NOMO-1 treated with DMSO at 0.1 percent for 48 hours (cell line): ENCODE measurements around the gene SCEL.
"Not testable (repeated sequence)": the region's sequence is repeated elsewhere in the genome, so short reads cannot be mapped to it uniquely, and the experiment has no call there.

Experiments
- DNase-seq: peaks from one replicate; lab custom pipeline; 2025; ENCODE audit not compliant: unreplicated experiment; lab: John Stamatoyannopoulos, UW

The SCEL gene, protein sequence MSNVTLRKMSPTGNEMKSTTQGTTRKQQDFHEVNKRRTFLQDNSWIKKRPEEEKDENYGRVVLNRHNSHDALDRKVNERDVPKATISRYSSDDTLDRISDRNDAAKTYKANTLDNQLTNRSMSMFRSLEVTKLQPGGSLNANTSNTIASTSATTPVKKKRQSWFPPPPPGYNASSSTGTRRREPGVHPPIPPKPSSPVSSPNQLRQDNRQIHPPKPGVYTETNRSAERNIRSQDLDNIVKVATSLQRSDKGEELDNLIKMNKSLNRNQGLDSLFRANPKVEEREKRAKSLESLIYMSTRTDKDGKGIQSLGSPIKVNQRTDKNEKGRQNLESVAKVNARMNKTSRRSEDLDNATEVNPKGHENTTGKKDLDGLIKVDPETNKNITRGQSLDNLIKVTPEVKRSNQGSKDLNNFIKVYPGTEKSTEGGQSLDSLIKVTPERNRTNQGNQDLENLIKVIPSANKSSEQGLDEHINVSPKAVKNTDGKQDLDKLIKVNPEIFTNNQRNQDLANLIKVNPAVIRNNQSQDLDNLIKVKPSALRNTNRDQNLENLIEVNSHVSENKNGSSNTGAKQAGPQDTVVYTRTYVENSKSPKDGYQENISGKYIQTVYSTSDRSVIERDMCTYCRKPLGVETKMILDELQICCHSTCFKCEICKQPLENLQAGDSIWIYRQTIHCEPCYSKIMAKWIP

DNA sequence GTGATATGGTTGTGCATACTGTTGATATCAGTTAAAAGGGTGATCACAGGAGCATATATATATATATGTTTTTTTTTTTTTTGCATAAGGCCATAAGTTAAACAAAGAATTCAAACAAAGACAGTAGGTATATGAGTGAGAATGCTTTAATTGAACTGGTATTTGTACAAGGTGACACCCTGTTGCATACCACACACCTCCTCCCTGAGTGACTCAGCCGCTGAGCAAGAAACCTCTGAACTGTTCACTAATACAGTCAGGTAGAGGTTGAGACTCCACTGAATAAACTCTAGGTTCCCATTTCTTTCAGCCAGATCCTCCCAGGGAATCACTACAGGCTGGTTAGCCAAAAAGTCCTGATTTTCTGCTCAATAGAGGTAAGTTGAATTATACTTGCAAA, at the start of gene SCEL:
SCEL (plus strand) TSS at position 259 of the 400 bp plus-strand sequence. CDS start 20,170 bp downstream, outside the sequence.
- no peak for DNase-seq

DNA sequence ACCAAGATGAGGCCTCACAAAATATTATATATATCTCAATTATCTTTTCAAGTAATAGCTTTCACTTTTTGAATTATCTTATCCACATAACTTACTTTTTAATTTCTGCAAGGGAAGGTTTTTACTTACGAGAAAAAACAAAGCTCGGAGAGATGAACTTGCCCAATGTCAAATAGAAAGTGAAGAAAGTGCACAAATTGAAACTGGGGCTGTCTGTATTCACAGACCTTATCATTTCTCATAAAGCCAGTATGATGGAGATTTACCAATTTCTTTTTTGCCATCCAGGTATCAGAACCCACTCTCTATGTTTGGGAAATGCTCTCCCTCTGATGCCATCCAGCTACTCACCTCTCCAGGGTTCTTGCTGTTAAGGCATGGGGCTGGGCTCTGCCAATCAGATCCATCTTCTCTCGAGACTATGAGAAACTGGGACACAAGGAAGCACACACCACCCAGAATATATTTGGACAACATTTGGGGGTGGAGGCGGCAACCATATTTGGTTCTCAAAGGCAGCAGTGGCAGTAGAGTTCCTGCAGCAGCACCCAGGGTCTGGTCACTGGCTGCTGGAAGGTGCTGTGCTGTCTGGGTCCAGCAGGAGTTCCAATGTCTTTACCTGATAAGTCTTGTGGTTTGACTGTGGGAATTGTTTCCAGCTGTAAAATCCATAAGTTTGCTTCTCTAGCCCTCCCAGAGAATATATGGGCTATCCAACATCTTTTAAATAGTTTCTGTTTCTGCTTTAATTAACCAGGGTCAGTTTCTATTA, 45.8 kb upstream of the SCEL start:
- DNase-seq = no peak

DNA sequence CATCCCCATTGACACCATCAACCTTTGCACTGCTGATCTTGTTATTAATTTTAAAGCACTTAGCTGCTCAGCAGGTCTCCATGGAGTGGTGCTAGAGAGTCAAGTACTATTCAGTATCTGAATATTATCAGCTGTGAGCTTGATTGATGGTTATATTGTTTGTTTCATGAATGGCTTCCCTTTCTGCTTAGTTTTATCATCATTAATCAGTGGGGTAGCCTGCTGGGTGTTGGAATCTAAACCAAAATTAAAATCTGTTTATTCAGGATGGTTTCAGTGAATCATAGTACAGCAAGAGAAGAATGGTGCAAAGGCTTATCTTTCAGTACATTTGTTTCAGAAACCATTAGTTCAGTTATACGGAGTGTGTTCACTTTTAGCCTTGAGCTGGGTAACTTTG, 42.5 kb upstream of the SCEL start:
- DNase-seq = peak; percentile 53

DNA sequence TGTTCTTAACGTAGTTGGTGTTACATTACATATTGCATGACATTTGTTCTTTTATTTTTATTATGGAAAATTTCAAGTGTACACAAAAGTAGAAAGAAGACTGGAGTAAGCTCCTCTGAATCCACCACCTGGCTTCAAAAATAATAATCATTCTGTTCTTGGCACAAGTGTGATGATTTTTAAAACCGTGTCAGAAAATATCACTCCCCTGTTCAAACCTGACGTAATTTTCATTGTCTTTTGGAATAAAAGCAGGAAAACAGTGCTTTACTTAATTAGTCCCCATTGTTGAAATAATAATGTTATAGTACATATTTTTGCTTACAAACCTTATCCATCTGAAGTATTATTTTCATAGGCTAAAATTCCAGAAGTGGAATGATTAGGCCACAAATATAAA, 41.3 kb upstream of the SCEL start:
- DNase-seq = no peak

DNA sequence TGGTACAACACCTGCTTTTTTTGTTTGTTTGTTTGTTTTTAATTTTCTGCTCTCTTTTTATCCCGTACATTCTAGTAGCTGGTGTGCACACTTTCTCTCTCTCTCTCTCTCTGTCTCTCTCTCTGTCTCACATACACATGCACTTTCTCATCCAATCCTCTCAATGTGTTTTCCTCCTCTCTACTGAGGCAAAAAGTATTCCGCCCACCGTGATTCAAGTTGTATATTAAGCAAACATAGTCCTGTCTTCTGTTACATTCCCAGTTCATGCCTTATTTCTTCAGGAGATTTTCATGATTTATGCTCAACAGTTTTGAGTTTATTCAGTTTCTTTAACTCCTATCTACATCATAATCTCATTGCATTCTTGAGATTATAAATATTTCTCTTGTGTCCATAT, 38.2 kb upstream of the SCEL start:
- DNase-seq = no peak

DNA sequence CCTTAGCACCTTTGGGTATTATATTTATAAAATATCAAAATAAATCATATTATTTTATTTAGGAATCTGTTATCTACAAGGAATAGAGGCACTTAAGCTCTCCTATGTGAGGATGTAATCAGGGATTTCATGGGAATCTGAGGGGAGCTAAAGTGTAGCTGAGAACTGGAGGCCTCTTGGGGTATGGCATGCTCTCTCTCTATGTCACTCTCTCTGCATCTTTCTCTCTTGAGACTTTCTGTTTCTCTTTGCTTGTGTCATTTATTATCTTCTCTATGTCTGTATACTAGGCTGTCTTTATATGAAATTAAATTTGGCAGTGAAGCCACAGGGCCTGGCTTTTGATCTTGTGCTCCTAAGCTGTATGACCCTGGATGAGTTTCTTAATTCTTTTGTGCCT, 37.7 kb upstream of the SCEL start:
- DNase-seq = no peak

DNA sequence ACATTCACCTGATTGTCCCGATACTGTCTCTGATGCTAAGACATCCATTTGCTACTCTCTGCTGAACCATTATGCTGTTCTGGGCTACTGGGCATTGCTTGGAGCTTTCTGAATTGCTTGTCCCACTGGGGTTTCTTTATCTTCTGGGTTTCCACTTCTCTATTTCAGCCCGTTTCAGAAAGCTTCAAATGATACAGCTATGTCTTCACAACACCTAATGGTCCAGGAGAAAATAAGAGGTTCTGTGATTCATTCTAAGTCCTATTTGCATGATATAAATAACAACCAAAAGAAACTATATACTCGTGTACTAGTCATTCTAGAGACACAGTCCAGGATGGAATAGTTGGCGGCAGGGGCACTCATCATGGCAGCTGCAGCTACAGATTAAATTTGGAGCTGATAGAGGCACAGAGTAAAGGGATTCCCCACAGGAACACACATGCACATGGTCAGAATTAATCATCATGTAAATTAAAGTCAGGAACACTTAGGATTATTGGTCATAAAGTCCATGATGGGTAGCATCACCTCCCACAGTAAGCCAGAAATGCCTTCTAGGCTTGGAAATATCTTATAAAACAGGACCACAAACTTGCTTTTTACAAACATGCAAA, 33.3 kb upstream of the SCEL start:
- DNase-seq = no peak

DNA sequence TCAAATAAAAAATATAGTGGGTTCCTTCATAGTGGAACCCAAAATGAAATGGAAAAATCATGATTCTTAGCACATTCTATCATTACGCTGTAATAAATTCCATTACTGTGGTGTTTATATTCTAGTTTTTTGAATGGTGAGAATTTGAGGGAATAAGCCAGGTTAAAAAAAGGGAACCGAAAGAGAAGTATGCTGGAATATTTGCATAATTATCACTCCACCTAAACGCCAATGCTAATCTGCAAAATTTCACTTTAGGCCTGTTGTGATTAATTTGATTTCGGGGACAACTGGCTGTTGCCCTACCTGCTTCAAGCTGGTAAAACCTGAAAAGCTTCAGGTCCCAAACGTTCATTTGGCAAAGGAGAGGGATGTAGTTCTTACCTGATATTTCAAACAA, 32.1 kb upstream of the SCEL start:
- DNase-seq = no peak

DNA sequence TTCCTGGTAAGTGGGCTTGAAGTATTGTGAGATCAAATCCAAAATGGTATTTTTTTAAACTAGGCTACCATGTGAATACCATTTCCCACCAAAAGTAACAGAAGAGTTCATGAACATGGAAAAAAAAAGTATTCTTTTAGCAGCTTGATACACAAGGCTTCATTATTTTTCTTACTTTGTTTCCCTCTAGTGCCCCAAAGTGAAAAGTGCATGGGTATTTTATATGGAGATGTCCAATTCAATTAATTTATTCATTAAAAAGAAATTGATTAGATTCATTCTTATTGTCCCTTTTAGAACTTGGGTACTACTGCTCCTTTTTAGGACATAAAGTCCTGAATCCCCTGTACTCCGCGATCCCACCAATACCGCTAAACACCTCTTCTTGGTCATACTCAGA, 28.6 kb upstream of the SCEL start:
- DNase-seq = no peak

DNA sequence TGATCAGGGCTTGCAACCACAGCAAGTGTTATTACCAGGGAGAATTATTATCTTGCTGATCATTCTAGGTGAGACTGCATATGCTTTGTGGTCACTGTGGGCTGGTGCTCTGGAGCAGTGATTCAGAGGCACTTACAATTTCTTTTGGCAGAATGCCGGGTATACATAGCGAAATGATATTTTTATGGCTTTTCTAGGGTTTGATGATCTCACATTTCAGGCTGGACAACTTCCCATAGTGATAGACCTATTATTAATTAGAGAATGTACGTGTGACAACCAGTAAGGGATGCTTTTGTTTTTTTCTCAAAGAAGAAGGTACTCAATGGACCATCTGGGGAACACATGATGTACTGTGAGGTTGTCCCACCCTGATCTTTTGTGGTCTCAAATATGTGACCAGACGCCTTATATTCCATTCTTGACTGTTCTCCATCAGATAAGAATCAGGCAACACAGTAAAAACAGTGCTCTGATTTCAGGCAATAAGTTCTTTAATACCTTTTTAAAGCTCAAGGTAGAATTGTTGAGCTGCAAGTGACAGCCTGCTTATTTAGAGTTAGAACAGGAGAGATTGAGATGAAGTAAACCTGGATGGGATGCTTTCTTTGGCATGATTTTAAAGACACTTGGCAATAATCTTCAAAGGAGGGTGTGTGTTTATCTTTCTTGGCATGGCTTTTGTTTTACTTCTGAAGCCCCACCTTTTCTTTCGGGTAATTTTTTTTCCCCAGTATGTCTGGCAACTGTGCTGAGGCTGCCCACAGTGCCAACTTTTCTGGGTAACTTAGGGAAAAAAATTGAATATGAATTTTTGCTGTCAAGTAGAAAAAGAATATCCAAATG, 27.4 kb upstream of the SCEL start:
- DNase-seq = peak; percentile 45

DNA sequence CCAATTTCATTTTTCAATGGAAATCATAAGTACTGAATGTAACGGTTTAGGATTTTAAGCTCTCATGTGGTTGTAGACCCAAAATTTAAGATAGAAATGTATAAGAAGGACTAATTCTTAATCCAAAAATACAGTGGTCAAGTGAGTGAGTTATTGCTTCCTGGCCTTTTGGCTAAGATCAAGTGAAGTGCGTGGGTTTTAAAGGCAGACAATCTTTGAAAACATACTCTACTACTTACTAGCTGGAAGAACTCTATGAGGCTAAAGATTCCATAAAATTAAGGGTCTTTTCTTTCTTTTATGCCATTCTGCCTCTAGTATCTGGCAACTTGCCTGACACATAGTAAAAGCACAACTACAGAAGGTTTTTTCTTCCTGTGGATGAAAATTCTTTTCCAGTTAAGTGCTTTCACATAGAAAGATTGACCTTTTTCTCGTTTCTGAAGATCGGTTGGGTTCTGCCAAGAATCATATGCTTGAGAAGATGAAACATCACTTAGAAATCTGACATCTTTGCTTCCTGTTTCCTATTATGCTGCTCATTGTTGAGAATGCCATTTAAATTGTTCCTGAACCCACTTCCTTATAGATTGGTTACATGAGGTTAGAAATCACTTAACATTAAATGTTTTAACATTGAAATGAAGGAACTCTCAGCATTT, 26.4 kb upstream of the SCEL start:
- DNase-seq = peak; percentile 36

DNA sequence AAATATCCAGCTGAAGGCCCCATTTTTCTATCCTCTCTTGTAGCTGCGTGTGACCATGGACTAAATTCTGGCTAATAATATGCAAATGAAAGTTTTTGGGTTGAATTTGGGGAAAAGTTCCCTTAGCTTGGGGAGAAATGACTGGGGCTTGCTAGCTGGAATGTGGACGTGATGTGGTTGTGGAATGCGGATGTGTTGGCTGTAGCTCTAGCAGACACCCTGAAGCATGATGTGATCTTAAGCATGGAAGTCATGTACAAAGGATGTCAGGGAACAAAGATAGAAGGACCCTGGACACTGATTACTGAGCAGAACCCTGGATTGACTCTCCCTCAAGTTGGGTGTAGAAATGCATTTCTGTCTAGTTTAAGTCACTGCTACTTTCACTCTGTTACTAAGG, 25.4 kb upstream of the SCEL start:
- no peak for DNase-seq

DNA sequence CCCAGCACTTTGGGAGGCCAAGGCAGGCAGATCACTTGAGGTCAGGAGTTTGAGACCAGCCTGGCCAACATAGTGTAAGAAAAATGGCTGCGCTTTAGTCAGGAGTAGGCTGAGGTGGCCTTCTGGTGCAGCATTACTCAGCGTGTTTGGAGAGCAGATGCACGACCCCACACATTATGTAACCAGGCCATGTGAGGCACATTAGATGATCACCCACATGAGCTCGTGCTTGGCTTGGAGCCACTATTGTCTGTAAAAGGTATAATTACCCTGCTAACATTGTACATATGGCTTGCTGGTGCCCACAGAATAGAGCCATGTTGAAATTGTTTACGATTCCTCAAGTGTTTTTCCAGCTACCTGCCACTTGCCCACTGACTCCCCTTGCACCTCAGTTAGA, 24.0 kb upstream of the SCEL start:
- no peak for DNase-seq

DNA sequence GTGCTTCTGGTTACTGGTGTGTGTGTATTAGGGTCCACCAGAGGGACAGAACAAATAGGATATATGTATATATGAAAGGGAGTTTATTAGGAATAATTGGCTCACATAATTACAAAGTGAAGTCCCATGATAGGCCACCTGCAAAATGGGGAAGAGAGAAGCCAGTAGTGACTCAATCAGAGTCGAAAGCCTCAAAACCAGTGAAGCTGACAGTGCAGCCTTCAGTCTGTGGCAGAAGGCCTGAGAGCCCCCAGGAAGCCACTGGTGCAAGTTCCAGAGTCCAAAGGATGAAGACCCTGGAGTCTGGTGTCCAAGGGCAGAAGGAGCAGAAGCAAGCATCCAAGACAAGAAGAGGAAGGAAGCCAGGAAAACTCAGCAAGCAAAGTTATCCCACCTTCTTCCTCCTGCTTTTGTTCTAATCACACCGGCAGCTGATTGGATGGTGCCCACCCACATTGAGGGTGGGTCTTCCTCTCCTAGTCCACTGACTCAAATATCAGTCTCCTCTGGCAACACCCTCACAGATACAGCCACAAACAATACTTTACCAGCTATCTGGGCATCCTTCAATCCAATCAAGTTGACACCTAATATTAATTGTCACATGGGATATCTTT, 21.7 kb upstream of the SCEL start:
- peak; percentile 30 for DNase-seq

DNA sequence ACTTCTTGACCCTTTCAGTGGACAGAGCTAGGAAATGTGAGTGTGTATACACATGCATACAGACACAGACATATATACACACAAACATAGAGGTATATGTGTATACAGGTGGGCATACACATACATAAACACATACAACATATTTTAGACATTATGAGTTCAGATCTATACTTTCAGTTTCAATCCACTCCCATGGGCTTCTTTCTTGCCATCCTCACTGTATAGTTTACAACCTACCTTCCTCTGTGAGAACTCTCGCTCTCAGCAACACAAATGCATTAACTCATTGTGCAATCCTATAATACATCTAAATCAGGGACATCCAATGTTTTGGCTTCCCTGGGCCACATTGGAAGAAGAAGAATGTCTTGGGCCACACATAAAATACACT, 21.2 kb upstream of the SCEL start:
- no peak for DNase-seq

DNA sequence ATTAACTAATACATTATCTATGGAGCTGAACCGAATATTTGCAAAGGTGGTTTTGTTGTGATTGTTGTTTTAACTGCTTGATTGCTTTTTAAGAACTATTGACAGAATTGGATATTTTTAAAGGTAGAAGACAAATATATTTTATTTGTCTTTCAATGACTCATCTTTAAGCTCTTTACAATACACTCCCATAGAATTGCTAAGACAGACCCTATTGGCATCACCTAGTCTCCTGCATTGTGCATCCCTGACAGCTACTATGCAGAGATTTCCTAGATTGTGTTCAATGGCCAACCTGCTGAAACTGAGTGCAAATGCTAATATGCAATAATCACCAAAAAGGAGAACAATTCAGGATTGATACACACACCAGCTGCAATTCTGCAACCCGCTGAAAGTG, 19.7 kb upstream of the SCEL start:
- DNase-seq = no peak

DNA sequence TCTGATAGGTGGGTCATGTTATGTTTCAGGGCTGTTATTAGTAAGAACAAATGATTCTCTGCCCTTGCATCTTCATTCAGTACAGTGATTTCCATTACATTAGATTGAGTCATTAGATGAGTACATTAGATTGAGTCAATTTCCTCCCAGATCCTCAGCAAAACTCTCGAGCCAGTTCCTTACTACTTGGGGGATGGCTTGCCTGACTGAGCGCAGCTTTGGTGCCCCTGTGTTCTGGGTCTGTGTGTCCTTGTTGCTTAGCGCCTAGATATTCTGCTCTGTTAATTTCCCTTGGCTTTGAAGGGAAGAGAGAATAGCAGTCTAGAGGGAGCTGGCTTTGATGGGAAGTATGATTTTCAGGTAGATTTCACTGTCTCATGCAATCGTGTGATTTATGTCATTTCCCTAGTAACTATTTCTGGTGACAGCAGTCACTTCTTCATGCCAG, 19.1 kb upstream of the SCEL start:
- peak; percentile 6 for DNase-seq

DNA sequence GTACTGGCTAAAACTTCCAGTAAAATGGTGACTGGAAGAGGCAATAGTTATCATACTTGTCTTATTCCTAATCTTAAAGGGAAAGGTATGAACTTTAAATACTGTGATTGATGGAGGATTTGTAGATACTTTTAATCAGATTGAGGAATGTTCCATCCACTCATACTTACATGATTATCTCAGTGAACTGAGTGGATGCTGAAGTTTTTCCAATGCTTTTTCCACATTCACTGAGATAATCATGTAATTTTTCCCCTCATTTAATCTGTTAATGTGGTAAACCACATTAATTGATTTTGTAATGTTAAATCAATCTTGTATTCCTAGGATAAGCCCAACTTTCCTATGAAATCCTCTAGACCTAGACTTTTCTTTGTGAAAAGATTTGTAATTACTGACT, 17.2 kb upstream of the SCEL start:
- no peak for DNase-seq

DNA sequence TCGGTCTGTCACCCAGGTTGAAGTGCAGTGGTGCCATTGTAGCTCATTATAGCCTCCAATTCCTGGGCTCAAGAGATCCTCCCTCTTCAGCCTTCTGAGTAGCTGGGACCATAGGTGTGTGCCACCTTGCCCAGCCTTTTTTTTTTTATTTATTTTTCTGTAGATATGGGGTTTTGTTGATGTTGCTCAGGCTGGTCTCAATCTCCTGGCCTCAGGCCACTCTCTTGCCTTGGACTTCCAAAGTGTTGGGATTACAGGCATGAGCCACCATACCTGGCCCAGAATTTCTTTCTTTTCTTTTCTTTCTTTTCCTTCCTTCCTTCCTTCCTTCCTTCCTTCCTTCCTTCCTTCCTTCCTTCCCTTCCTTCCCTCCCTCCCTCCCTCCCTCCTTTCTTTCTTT, 16.1 kb upstream of the SCEL start:
- not testable (repeated sequence) for DNase-seq

DNA sequence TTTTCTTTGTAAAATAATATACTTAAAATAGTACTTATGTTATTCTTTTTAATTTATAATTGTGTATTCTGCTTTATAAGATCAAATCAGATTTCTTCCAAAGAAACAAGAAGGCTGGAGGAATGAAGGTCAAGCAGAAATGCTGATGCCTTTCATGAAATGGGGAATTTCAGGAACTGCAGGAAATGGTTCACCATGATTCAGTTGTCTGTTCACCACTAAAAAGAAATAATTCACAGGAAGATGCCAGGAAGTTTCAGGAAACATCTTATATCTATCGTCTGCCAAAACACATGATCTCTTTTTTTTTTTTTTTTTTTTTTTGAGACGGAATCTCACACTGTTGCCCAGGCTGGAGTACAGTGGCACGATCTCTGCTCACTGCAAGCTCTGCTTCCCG, 15.7 kb upstream of the SCEL start:
- DNase-seq = no peak
